Ascending aorta (tissue), 2 donors: ENCODE measurements around the gene GPR137B. TPM values are rescaled to one million over a fixed set of nuclear protein-coding genes. Genes with fewer than 3 reads are reported as not detected.

Experiments used
- DNase-seq, 2 donors: peaks; one replicate each; pipeline ENCODE4 v3.0.0-alpha.2; 2019; ENCODE audit warnings: low spot score in 2 of 2
- H3K27ac ChIP-seq, 2 donors: fragments of 200-600 bp; sonication (generic); one replicate each; pipeline ENCODE4 v1.5.1; 2016 to 2017; ENCODE audit warnings: mild to moderate bottlenecking in 1 of 2
- H3K27me3 ChIP-seq: fragments of 200-600 bp; sonication (generic); one replicate; pipeline ENCODE4 v1.5.1; 2017
- H3K36me3 ChIP-seq, 2 donors: fragments of 200-600 bp; sonication (generic); one replicate each; pipeline ENCODE4 v1.5.1; 2016
- H3K4me1 ChIP-seq, 2 donors: fragments of 200-600 bp; sonication (generic); one replicate each; pipeline ENCODE4 v1.5.1; 2016 to 2017; ENCODE audit warnings: mild to moderate bottlenecking in 1 of 2
- H3K4me3 ChIP-seq, 2 donors: fragments of 200-600 bp; sonication (generic); one replicate each; pipeline ENCODE4 v1.5.1; 2016 to 2017; ENCODE audit warnings: mild to moderate bottlenecking in 1 of 2
- H3K9me3 ChIP-seq, 2 donors: fragments of 200-600 bp; sonication (generic); one replicate each; pipeline ENCODE4 v1.5.1; 2016
- intact Hi-C: fragments of 100-400 bp; cut with DNase I; formaldehyde crosslinking; loops from one replicate; pipeline ENCODE4 v1.15.1; 2023
- total RNA-seq: library from RNA; depleted of rRNA; stranded (reverse); fragments of >200 nt; gene quantifications from one replicate; pipeline ENCODE4 v1.1.0, GENCODE V29; 2016
- TF ChIP-seq, protein P1 (sequence below), 3 experiments: fragments of 200-600 bp in 2 of 3; fragments of 450-650 bp in 1 of 3; sonication (generic) in 2 of 3; IDR thresholded peaks; one replicate each; pipeline ENCODE4 v1.5.1; 2016 to 2019; ENCODE audit warnings: antibody characterized with exemption in 3 of 3, mild to moderate bottlenecking in 1 of 3, moderate library complexity in 1 of 3

Gene GPR137B
- total RNA-seq, 1 donor from 2014 or later: 22.5 TPM

DNA sequence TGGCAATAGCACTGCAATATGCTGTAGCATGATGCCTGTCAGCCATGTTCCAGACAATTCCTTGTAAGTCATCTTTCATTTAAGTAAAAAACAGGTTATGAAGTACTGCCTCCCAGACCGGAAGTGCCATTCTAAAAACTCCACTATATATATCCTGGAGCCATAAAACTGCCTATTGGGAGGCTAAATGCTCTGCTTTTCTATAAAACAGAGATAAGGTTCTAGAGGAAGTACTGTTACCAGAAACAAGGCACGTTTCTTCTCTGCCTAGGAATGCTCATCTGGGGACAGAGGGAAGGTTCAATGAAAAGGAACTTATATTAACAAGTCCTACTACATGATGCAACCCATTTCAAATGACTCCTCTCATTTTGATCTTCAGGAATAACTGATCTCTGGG lies 66.8 kb downstream of the GPR137B start:
- Histone ChIP-seq H3K4me1 (no peaks in the 10 kb centered on the region), H3K9me3 (no peaks in the 10 kb centered on the region), H3K4me3 (no peak overlapping the region), H3K36me3 (peaks cover 3 to 7% of the 10 kb centered on the region in 2 donors), H3K27me3 (no peaks in the 10 kb centered on the region), H3K27ac (no peak overlapping the region)
- TF ChIP-seq, protein P1, sequence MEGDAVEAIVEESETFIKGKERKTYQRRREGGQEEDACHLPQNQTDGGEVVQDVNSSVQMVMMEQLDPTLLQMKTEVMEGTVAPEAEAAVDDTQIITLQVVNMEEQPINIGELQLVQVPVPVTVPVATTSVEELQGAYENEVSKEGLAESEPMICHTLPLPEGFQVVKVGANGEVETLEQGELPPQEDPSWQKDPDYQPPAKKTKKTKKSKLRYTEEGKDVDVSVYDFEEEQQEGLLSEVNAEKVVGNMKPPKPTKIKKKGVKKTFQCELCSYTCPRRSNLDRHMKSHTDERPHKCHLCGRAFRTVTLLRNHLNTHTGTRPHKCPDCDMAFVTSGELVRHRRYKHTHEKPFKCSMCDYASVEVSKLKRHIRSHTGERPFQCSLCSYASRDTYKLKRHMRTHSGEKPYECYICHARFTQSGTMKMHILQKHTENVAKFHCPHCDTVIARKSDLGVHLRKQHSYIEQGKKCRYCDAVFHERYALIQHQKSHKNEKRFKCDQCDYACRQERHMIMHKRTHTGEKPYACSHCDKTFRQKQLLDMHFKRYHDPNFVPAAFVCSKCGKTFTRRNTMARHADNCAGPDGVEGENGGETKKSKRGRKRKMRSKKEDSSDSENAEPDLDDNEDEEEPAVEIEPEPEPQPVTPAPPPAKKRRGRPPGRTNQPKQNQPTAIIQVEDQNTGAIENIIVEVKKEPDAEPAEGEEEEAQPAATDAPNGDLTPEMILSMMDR (IDR thresholded peaks at IDR 0.05): no peak
- no peak for DNase-seq
- intact Hi-C loops: no loop called here

GRCh38 chr1:236209713-236210112 lies 67.4 kb downstream of the GPR137B start:
- DNase-seq: no peak
- intact Hi-C loops: no loop called here
- TF ChIP-seq, protein P1 (IDR thresholded peaks at IDR 0.05): no peak
- Histone ChIP-seq H3K4me1 (no peaks in the 10 kb centered on the region), H3K27ac (no peak overlapping the region), H3K4me3 (no peak overlapping the region), H3K36me3 (peaks cover 3 to 7% of the 10 kb centered on the region in 2 donors), H3K27me3 (no peaks in the 10 kb centered on the region), H3K9me3 (no peaks in the 10 kb centered on the region)

GRCh38 chr1:236211815-236212214 lies 69.5 kb downstream of the GPR137B start:
- Histone ChIP-seq H3K4me3 (no peak overlapping the region), H3K27ac (no peak overlapping the region), H3K27me3 (no peaks in the 10 kb centered on the region), H3K9me3 (no peaks in the 10 kb centered on the region), H3K36me3 (peaks cover 0 to 3% of the 10 kb centered on the region in 2 donors), H3K4me1 (no peaks in the 10 kb centered on the region)
- DNase-seq: no peak
- intact Hi-C loops: no loop called here
- TF ChIP-seq, protein P1 (IDR thresholded peaks at IDR 0.05): no peak

DNA sequence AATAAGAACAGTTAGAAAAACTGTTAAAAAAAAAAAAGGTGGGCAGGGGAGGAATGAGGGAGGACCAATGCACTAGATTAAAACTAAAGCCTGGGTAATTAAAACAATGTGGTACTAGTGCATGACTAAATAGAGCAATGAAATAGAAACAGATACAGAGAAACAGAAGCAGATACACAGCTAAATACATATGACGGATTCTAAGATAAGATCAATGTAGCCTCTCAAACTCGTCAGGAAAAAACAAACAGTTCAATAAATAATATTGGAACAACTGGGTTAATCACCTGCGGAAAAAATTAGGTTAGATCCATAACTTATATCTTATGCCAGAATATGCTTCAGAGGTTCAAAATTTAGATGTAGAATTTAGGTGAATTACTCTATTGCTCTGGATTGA lies 71.2 kb downstream of the GPR137B start:
- H3K9me3 ChIP-seq: no peaks in the 10 kb centered on the region
- no peaks in the 10 kb centered on the region for H3K4me1 ChIP-seq
- intact Hi-C loops: no loop called here
- DNase-seq: no peak
- H3K4me3 ChIP-seq: no peak overlapping the region
- no peaks in the 10 kb centered on the region for H3K27me3 ChIP-seq
- TF ChIP-seq, protein P1 (IDR thresholded peaks at IDR 0.05): no peak
- no peak overlapping the region for H3K27ac ChIP-seq
- H3K36me3 ChIP-seq: no peaks in the 10 kb centered on the region

GRCh38 chr1:236214761-236215160 lies 72.4 kb downstream of the GPR137B start:
- TF ChIP-seq, protein P1 (IDR thresholded peaks at IDR 0.05): no peak
- Histone ChIP-seq H3K27me3 (no peaks in the 10 kb centered on the region), H3K27ac (no peak overlapping the region), H3K9me3 (no peaks in the 10 kb centered on the region), H3K36me3 (no peaks in the 10 kb centered on the region), H3K4me3 (no peak overlapping the region), H3K4me1 (no peaks in the 10 kb centered on the region)
- intact Hi-C loops: no loop called here
- DNase-seq: no peak

DNA sequence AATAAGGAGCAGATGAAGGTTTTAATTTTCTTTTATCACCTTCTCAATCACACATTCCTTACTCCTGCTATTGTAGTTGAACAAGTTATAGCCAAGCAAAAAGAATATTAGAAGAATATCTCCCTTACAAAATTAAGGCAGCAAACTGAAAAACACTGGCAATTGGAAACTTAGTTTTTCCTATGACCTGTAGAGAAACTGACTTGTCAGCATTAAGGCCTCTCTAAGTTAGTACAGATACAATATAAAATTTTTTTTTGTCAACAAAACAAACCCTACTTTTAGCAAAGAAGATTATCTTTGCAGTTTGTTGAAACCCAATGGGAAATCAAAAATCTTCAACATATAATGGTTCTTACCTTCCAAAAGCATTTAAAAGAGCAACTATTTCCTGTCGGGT lies 78.1 kb downstream of the GPR137B start:
- Histone ChIP-seq H3K36me3 (peaks cover 0 to 19% of the 10 kb centered on the region in 2 donors), H3K27me3 (no peaks in the 10 kb centered on the region), H3K9me3 (no peaks in the 10 kb centered on the region), H3K4me1 (no peaks in the 10 kb centered on the region), H3K27ac (no peak overlapping the region), H3K4me3 (no peak overlapping the region)
- intact Hi-C loops: no loop called here
- DNase-seq: no peak
- TF ChIP-seq, protein P1 (IDR thresholded peaks at IDR 0.05): no peak
